ENCODE data around the gene USP19.

DNA sequence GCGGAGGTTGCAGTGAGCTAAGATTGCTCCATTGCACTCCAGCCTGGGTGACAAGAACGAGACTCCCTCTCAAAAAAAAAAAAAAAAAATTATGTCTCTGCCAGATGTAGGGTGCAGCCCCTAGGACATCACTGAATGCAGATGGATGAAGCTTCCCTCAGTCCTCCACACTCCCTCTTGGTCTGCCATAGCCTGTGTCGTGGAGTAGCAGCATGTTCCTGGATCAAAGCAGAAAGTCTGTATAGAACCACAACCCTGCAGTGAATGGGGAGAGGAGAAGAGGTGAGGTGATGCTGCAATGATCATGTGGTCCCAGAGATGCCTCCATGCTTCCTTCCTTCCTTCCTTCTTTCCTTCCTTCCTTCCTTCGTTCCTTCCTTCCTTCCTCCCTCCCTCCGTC lies 27.5 kb upstream of the USP19 start:
- TF ChIP-seq, protein P1, sequence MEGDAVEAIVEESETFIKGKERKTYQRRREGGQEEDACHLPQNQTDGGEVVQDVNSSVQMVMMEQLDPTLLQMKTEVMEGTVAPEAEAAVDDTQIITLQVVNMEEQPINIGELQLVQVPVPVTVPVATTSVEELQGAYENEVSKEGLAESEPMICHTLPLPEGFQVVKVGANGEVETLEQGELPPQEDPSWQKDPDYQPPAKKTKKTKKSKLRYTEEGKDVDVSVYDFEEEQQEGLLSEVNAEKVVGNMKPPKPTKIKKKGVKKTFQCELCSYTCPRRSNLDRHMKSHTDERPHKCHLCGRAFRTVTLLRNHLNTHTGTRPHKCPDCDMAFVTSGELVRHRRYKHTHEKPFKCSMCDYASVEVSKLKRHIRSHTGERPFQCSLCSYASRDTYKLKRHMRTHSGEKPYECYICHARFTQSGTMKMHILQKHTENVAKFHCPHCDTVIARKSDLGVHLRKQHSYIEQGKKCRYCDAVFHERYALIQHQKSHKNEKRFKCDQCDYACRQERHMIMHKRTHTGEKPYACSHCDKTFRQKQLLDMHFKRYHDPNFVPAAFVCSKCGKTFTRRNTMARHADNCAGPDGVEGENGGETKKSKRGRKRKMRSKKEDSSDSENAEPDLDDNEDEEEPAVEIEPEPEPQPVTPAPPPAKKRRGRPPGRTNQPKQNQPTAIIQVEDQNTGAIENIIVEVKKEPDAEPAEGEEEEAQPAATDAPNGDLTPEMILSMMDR (conservative IDR thresholded peaks at IDR 0.05), result no peak
- TF ChIP-seq EZH2 (IDR thresholded peaks at IDR 0.05; ENCODE audit: low read depth), result no peak
